Fibroblast of villous mesenchyme (primary cell): ENCODE measurements around the gene RPL31. TPM values are rescaled to one million over a fixed set of nuclear protein-coding genes. Genes with fewer than 3 reads are reported as not detected.
A peak's percentile ranks its signal among the peaks of the same experiment; 100 is the strongest.

ENCODE experiments used
- DNase-seq: peaks from one replicate; pipeline ENCODE4 v3.0.0-alpha.2; 2010; ENCODE audit warnings: low read depth
- H3K4me3 ChIP-seq: 2 replicates; pipeline ENCODE4 v1.5.1; 2011; ENCODE audit warnings: low read depth, mild to moderate bottlenecking, low read length
- CTCF ChIP-seq: IDR thresholded peaks from 2 replicates; pipeline ENCODE4 v1.5.1; 2012; ENCODE audit warnings: low read depth, mild to moderate bottlenecking, low read length; ENCODE audit not compliant: insufficient read depth
- total RNA-seq: library from RNA; depleted of rRNA; stranded (reverse); fragments of >200 nt; gene quantifications from 2 replicates; pipeline ENCODE4 v1.2.3, GENCODE V29; 2012

The RPL31 gene
- total RNA-seq, 1 donor = 815 TPM

DNA sequence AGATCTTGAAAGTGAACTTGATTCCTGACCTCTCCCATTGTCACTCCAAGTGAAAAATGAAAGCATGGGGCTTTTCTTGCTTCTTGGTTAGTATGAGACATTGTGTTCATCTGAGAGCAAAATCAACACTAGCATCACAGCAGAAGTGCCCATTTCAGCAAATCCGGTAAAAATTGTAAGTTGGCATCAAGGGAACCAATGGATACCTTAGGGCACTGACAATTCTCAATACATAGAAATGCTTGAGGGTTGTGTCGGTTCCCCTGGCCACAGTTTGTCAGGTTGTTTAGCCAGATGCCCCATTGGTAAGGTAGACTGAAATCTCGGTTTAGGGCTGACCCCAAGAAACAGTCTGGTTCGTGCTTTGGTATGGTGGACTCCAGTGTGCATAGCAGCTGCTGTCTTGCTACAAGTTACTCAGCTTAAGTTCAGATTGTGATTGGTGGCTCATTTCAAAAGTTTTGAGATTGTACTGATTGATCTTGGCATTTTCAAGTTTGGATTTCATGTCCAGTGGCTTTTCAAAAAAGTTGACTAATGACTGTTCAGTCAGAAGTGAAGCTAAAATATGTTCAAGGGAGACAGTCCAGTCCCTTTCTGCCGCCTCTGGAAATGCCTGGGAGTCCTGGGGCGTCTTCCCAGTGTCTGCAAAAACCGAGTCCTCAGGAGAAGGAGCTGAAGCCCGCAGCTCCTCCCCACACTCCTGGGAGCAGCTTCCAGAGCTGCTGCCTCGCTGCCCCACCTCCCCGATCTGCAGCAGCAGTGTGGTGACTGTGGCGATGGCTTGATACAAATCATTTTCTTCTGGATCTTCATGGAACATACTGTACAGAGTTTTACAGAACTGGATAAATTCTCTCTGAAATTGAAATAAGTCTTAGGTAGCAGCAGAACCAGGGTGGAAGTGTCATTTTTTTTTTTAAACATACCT, 5.6 kb downstream of the RPL31 start:
- no peak overlapping the region for H3K4me3 ChIP-seq
- no peak for TF ChIP-seq CTCF
- DNase-seq = no peak

- no peak overlapping the region for H3K4me3 ChIP-seq
- no peak for DNase-seq
- TF ChIP-seq CTCF = no peak
Observed at GRCh38 chr2:101011152-101011551, 9.1 kb downstream of the RPL31 start.

- H3K4me3 ChIP-seq = no peak overlapping the region
- TF ChIP-seq CTCF = no peak
- no peak for DNase-seq
Observed at GRCh38 chr2:101012054-101012705, 10.1 kb downstream of the RPL31 start.

- TF ChIP-seq CTCF = peak; percentile 76
- peak; percentile 54 for DNase-seq
Observed at GRCh38 chr2:101012706-101013181, 10.7 kb downstream of the RPL31 start.

DNA sequence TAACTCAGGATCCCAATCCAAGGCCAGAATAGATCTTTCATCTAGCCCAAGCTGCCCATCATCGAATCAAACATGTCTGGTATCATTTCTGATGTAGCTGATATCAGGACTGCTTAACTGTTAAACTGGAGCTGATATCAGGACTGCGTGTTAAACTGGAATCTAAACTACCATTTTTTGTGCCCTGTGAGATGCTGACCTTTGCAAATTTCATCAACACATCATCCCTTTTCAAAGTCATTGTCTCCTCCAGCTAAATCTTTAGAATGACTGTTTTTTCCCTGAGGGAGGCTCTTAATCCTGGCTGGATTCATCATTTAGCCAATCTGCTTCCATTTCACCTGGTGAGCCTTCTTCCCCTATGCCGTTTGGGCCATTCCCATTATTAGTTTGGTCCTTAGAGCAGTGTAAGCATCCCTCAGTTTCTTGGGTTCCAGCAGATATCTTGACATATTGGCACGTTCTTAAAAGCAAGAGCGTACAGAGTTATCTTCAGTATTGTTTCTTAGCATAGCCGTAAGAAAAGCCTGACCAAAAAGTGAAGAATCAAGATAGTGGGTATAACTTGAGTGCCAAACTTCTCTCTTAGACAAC, 12.3 kb downstream of the RPL31 start:
- no peak for DNase-seq
- TF ChIP-seq CTCF = no peak
- H3K4me3 ChIP-seq = no peak overlapping the region

More at GRCh38 chr2:101012706-101013181, 10.7 kb downstream of the RPL31 start:
- H3K4me3 ChIP-seq = no peak overlapping the region

- H3K4me3 ChIP-seq = no peak overlapping the region
- no peak for TF ChIP-seq CTCF
- no peak for DNase-seq
Observed at GRCh38 chr2:101017371-101017770, 15.3 kb downstream of the RPL31 start.
